Non-pigmented ciliary epithelial cell (primary cell): ENCODE measurements around the gene MRPS7.

Experiments used
- DNase-seq: peaks from one replicate; pipeline ENCODE4 v3.0.0-alpha.2; 2010; ENCODE audit warnings: low read depth

MRPS7 gene

GRCh38 chr17:75313941-75314551 is 52.4 kb downstream of the MRPS7 start:
- no peak for DNase-seq

DNA sequence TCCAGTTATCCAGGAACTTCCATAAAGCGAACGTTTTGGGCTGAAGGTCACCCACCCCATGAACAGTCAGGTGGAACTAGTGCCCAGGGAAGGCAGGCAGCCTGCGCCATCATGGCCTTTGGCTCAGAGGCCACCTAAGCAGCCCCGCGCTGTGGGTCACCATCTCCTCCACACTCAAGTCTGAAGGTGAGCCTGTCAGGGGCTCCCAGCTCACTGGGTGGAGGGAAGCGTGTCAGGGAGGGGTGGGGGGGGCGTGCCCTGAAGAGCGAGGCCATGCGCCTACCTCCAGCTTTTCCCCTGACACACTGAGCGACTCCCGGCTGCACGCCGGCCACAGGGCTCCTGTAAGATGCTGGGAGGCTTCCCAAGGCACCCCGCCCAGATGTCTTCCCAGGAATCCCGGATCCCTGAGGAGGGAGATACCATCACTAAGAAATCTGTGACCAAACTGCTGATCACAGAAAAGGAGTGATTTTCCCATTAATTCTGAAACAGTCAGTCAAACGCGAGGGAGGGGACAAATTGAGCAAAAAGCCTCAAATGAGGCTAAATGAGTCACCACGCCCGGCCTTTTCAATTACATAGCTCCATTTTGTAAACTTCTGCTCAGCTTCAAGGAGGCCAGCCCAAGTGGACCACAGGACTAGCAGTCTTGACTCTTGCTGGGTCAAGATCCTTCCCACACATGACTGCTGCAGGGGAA is 54.0 kb downstream of the MRPS7 start:
- DNase-seq: no peak
